ENCODE results near the gene UBE2D3.

GRCh38 chr4:102836596-102836995, 9.2 kb upstream of the UBE2D3 start:
- TF ChIP-seq YY1 (IDR thresholded peaks at IDR 0.05; ENCODE audit: insufficient read depth, insufficient read length) (no peak), ZNF274 (IDR thresholded peaks at IDR 0.05; ENCODE audit: low read depth, low read length) (no peak)

Measured in NT2/D1 (cell line).